SK-N-SH treated with all-trans-retinoic acid at 6 μM for 48 hours (cell line): Measurements from ENCODE around the gene GATA5.

ENCODE experiments used
- ATAC-seq: fragments of 200-7000 bp; cut with Tn5 transposase; 3 replicates; pipeline ENCODE4 v1.9.1; 2020; ENCODE audit warnings: mild to moderate bottlenecking, moderate library complexity
- ARNTL ChIP-seq: fragments of 450-650 bp; formaldehyde crosslinking; IDR thresholded peaks from 2 replicates; pipeline ENCODE4 v1.5.0; 2020; ENCODE audit warnings: low read depth, mild to moderate bottlenecking, moderate library complexity, borderline replicate concordance
- BACH2 ChIP-seq: fragments of 250-450 bp; sonication (Bioruptor Pico); IDR thresholded peaks from 2 replicates; pipeline ENCODE4 v1.9.0; 2021; ENCODE audit warnings: mild to moderate bottlenecking, borderline replicate concordance
- CSDC2 ChIP-seq: fragments of 250-450 bp; sonication (Bioruptor Pico); IDR thresholded peaks from 2 replicates; pipeline ENCODE4 v1.5.0; 2020; ENCODE audit warnings: mild to moderate bottlenecking, moderate library complexity
- ESRRG ChIP-seq: fragments of 250-450 bp; sonication (Bioruptor Pico); IDR thresholded peaks from 2 replicates; pipeline ENCODE4 v1.6.1; 2021; ENCODE audit warnings: mild to moderate bottlenecking
- GLIS3 ChIP-seq: fragments of 250-450 bp; sonication (Bioruptor Pico); IDR thresholded peaks from 2 replicates; pipeline ENCODE4 v1.5.0; 2020; ENCODE audit warnings: mild to moderate bottlenecking, moderate library complexity
- PPARA ChIP-seq: fragments of 250-450 bp; sonication (Bioruptor Pico); IDR thresholded peaks from 2 replicates; pipeline ENCODE4 v1.5.0; 2020; ENCODE audit warnings: mild to moderate bottlenecking, borderline replicate concordance
- RARB ChIP-seq: fragments of 250-450 bp; sonication (Bioruptor Pico); IDR thresholded peaks from 2 replicates; pipeline ENCODE4 v1.8.0; 2021; ENCODE audit warnings: mild to moderate bottlenecking, moderate library complexity
- TCF4 ChIP-seq: fragments of 250-450 bp; sonication (Bioruptor Pico); IDR thresholded peaks from 2 replicates; pipeline ENCODE4 v1.8.0; 2021; ENCODE audit warnings: mild to moderate bottlenecking, moderate library complexity, borderline replicate concordance
- TOX ChIP-seq: fragments of 250-450 bp; sonication (Bioruptor Pico); IDR thresholded peaks from 2 replicates; pipeline ENCODE4 v1.8.0; 2021; ENCODE audit warnings: mild to moderate bottlenecking, moderate library complexity, borderline replicate concordance
- ZC3H10 ChIP-seq: fragments of 250-450 bp; sonication (Bioruptor Pico); IDR thresholded peaks from 2 replicates; pipeline ENCODE4 v1.5.1; 2021; ENCODE audit warnings: mild to moderate bottlenecking, moderate library complexity
- ZFP3 ChIP-seq: fragments of 250-450 bp; sonication (Bioruptor Pico); IDR thresholded peaks from 2 replicates; pipeline ENCODE4 v1.5.0; 2020; ENCODE audit warnings: mild to moderate bottlenecking, moderate library complexity
- ZFP30 ChIP-seq: fragments of 450-650 bp; formaldehyde crosslinking; IDR thresholded peaks from 2 replicates; pipeline ENCODE4 v1.5.0; 2022; ENCODE audit warnings: mild to moderate bottlenecking, moderate library complexity
- ZNF565 ChIP-seq: fragments of 450-650 bp; formaldehyde crosslinking; conservative IDR thresholded peaks from 2 replicates; pipeline ENCODE4 v1.5.0; 2020; ENCODE audit warnings: low read depth, mild to moderate bottlenecking, moderate library complexity
- ZNF70 ChIP-seq: fragments of 450-650 bp; formaldehyde crosslinking; IDR thresholded peaks from 2 replicates; pipeline ENCODE4 v1.5.0; 2020; ENCODE audit warnings: mild to moderate bottlenecking, moderate library complexity
- ZNF8 ChIP-seq: fragments of 450-650 bp; formaldehyde crosslinking; IDR thresholded peaks from 2 replicates; pipeline ENCODE4 v1.5.0; 2020; ENCODE audit warnings: mild to moderate bottlenecking, moderate library complexity
- TF ChIP-seq, protein P1 (sequence below): fragments of 250-450 bp; sonication (Bioruptor Pico); IDR thresholded peaks from 2 replicates; pipeline ENCODE4 v1.5.1; 2020; ENCODE audit warnings: low read depth, mild to moderate bottlenecking, moderate library complexity
- TF ChIP-seq, protein P2 (sequence below): fragments of 250-450 bp; sonication (Bioruptor Pico); IDR thresholded peaks from 2 replicates; pipeline ENCODE4 v1.8.0; 2021; ENCODE audit warnings: low read depth, mild to moderate bottlenecking, moderate library complexity, borderline replicate concordance
- TF ChIP-seq, protein P3 (sequence below): fragments of 250-450 bp; sonication (Bioruptor Pico); IDR thresholded peaks from 2 replicates; pipeline ENCODE4 v1.5.0; 2020; ENCODE audit warnings: mild to moderate bottlenecking, moderate library complexity
- TF ChIP-seq, protein P4 (sequence below): fragments of 250-450 bp; sonication (Bioruptor Pico); IDR thresholded peaks from 2 replicates; pipeline ENCODE4 v1.8.0; 2020; ENCODE audit warnings: mild to moderate bottlenecking, moderate library complexity, borderline replicate concordance

The GATA5 gene

DNA sequence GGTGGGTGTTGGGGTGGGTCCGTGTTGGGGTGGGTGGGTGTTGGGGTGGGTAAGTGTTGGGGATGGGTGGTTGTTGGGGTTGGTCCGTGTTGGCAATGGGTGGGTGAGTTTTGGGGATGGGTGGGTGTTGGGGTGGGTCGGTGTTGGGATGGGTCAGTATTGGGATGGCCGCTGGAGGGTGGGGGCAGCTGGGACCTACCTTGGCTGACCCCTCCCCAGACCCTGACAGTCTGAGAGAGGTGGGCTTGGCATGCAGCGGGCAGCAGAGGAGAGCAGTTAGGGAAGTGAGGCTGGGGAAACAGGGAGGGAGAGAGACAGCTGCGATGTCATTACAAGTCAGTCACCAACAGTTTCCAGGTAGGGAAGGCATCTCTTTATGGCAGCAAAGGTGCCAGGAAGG, 23.1 kb upstream of the GATA5 start:
- TF ChIP-seq ZNF565 (CRISPR knock-in tag) = no peak
- TF ChIP-seq, protein P1, sequence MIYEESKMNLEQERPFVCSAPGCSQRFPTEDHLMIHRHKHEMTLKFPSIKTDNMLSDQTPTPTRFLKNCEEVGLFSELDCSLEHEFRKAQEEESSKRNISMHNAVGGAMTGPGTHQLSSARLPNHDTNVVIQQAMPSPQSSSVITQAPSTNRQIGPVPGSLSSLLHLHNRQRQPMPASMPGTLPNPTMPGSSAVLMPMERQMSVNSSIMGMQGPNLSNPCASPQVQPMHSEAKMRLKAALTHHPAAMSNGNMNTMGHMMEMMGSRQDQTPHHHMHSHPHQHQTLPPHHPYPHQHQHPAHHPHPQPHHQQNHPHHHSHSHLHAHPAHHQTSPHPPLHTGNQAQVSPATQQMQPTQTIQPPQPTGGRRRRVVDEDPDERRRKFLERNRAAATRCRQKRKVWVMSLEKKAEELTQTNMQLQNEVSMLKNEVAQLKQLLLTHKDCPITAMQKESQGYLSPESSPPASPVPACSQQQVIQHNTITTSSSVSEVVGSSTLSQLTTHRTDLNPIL (CRISPR knock-in tag) = no peak
- no peak for TF ChIP-seq ARNTL (CRISPR knock-in tag)
- no peak for TF ChIP-seq TCF4
- TF ChIP-seq ZFP3 (CRISPR knock-in tag) = no peak
- TF ChIP-seq ZFP30 (CRISPR knock-in tag) = no peak
- TF ChIP-seq RARB (CRISPR knock-in tag) = no peak
- no peak for TF ChIP-seq BACH2 (CRISPR knock-in tag)
- no peak for TF ChIP-seq ESRRG
- TF ChIP-seq, protein P2, sequence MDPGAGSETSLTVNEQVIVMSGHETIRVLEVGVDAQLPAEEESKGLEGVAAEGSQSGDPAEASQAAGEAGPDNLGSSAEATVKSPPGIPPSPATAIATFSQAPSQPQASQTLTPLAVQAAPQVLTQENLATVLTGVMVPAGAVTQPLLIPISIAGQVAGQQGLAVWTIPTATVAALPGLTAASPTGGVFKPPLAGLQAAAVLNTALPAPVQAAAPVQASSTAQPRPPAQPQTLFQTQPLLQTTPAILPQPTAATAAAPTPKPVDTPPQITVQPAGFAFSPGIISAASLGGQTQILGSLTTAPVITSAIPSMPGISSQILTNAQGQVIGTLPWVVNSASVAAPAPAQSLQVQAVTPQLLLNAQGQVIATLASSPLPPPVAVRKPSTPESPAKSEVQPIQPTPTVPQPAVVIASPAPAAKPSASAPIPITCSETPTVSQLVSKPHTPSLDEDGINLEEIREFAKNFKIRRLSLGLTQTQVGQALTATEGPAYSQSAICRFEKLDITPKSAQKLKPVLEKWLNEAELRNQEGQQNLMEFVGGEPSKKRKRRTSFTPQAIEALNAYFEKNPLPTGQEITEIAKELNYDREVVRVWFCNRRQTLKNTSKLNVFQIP (CRISPR knock-in tag) = no peak
- no peak for ATAC-seq

DNA sequence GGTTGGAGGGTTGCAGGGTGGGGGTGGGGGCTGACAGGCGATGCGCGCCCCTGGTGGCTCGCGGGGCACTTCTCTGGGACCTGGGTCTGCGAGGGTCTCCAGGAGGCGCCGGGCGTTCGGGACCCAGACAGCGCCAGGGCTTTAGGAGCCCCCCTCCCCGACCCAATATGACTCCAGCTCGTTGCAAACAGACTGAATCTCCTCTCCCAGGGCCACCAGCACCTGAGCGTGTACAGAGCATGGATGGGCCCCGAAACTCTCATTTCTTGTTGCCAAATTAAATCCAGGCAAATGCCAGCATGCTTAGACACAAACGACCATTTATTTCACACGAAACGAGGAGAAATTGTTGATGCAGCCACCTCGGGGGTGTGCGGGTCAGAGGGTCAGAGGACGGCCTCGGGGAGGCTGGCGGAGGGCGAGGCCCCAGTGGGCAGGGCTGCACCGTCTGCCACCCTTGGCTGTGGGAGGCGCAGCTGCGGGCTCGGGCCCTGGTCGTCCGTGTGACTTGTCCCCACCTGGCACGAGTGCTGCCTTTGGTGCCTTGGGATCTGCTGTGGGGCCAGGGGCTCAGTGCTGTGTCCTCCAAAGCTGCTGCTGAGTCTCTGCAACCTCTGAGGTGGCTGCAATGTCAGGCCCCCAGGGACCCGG, 20.9 kb upstream of the GATA5 start:
- ATAC-seq = peak; percentile 60
- TF ChIP-seq ARNTL (CRISPR knock-in tag) (no peak), PPARA (no peak), RARB (CRISPR knock-in tag) (no peak), TOX (CRISPR knock-in tag) (no peak), ESRRG (no peak), ZNF8 (CRISPR knock-in tag) (no peak), ZC3H10 (no peak), ZNF70 (CRISPR knock-in tag) (no peak), GLIS3 (CRISPR knock-in tag) (no peak), CSDC2 (CRISPR knock-in tag) (no peak), ZFP3 (CRISPR knock-in tag) (no peak), ZFP30 (CRISPR knock-in tag) (no peak), TCF4 (no peak)
- TF ChIP-seq, protein P3, sequence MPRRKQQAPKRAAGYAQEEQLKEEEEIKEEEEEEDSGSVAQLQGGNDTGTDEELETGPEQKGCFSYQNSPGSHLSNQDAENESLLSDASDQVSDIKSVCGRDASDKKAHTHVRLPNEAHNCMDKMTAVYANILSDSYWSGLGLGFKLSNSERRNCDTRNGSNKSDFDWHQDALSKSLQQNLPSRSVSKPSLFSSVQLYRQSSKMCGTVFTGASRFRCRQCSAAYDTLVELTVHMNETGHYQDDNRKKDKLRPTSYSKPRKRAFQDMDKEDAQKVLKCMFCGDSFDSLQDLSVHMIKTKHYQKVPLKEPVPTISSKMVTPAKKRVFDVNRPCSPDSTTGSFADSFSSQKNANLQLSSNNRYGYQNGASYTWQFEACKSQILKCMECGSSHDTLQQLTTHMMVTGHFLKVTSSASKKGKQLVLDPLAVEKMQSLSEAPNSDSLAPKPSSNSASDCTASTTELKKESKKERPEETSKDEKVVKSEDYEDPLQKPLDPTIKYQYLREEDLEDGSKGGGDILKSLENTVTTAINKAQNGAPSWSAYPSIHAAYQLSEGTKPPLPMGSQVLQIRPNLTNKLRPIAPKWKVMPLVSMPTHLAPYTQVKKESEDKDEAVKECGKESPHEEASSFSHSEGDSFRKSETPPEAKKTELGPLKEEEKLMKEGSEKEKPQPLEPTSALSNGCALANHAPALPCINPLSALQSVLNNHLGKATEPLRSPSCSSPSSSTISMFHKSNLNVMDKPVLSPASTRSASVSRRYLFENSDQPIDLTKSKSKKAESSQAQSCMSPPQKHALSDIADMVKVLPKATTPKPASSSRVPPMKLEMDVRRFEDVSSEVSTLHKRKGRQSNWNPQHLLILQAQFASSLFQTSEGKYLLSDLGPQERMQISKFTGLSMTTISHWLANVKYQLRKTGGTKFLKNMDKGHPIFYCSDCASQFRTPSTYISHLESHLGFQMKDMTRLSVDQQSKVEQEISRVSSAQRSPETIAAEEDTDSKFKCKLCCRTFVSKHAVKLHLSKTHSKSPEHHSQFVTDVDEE = no peak
- TF ChIP-seq, protein P4, sequence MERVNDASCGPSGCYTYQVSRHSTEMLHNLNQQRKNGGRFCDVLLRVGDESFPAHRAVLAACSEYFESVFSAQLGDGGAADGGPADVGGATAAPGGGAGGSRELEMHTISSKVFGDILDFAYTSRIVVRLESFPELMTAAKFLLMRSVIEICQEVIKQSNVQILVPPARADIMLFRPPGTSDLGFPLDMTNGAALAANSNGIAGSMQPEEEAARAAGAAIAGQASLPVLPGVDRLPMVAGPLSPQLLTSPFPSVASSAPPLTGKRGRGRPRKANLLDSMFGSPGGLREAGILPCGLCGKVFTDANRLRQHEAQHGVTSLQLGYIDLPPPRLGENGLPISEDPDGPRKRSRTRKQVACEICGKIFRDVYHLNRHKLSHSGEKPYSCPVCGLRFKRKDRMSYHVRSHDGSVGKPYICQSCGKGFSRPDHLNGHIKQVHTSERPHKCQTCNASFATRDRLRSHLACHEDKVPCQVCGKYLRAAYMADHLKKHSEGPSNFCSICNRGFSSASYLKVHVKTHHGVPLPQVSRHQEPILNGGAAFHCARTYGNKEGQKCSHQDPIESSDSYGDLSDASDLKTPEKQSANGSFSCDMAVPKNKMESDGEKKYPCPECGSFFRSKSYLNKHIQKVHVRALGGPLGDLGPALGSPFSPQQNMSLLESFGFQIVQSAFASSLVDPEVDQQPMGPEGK (CRISPR knock-in tag) = no peak
- TF ChIP-seq, protein P2 (CRISPR knock-in tag) = no peak

DNA sequence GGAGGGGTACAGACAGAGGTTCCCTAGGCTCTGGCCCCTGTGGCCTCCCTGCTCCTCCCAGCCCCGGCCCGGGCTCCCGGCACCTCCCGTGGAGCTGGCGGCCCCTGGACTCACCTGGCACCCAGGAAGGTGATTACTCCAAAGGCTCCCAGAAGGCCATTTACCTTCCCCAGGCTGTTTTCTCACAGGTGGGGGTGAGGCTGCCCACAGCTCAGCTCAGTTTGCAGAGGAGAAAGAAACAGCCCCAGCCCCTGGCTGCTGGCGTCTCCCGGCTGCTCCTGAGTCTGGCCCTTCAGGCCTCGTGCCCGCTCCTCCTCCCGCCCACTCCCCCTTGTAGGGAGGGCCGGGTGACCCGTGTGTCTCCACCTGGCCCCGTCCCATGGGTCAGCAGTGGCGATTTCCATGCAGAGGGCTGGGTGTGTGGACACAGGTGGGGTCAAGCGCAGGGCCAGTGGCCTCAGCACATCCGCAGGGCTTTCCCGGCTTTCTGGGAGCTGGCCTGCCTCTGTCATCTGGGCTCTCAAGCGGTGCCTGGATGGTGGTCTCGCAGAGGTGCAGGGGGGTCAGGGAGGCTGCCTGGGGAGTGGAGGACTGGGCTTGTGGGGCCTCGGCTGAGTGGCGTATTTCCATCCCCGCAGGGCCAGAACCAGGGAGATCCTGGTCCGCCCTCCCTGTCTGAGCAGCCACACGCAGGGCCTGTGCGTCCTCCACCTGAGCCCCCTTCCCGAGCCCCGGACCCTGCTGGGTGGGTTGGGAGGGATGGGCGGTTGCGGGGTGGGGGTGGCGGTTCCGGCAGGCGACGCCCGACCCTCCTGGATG, 20.2 kb upstream of the GATA5 start:
- ATAC-seq = no peak; the same call in 2 of the 3 replicates
- TF ChIP-seq PPARA (no peak), ZNF8 (CRISPR knock-in tag) (no peak), ZNF70 (CRISPR knock-in tag) (no peak), ESRRG (no peak), TCF4 (no peak), ZFP30 (CRISPR knock-in tag) (no peak)
- TF ChIP-seq, protein P3 = no peak
- TF ChIP-seq, protein P4 (CRISPR knock-in tag) = no peak
